Effector CD8-positive, alpha-beta T cell (primary cell): ENCODE measurements around the gene ZC3H18.
A peak's percentile ranks its signal among the peaks of the same experiment; 100 is the strongest.

ENCODE experiments used
- DNase-seq: peaks from one replicate; lab custom pipeline; 2025; lab: John Stamatoyannopoulos, UW

ZC3H18 gene

GRCh38 chr16:88639231-88640038 is 69.2 kb downstream of the ZC3H18 start:
- no peak for DNase-seq

- DNase-seq = no peak
Measured at GRCh38 chr16:88640039-88640495, 69.9 kb downstream of the ZC3H18 start.

GRCh38 chr16:88640498-88641247 is 70.5 kb downstream of the ZC3H18 start:
- no peak for DNase-seq

- no peak for DNase-seq
Measured at GRCh38 chr16:88642881-88643643, 72.9 kb downstream of the ZC3H18 start.

GRCh38 chr16:88643644-88643932 is 73.4 kb downstream of the ZC3H18 start:
- DNase-seq = no peak

- DNase-seq = no peak
Measured at GRCh38 chr16:88645455-88645854, 75.3 kb downstream of the ZC3H18 start.

- no peak for DNase-seq
Measured at GRCh38 chr16:88645941-88646340, 75.7 kb downstream of the ZC3H18 start.

- no peak for DNase-seq
Measured at GRCh38 chr16:88646345-88647034, 76.3 kb downstream of the ZC3H18 start.

- no peak for DNase-seq
Measured at GRCh38 chr16:88647178-88648070, 77.2 kb downstream of the ZC3H18 start.

- no peak for DNase-seq
Measured at GRCh38 chr16:88649195-88649923, 79.2 kb downstream of the ZC3H18 start.

GRCh38 chr16:88649924-88650748 is 79.9 kb downstream of the ZC3H18 start:
- DNase-seq = no peak

GRCh38 chr16:88650749-88651275 is 80.6 kb downstream of the ZC3H18 start, which contains the start of gene CYBA:
CYBA (minus strand) TSS chr16:88651053; CDS start chr16:88651013, 40 bp downstream.
- peak; percentile 71 for DNase-seq

- DNase-seq = peak; percentile 47
Measured at GRCh38 chr16:88651276-88651988, 81.2 kb downstream of the ZC3H18 start.

- no peak for DNase-seq
Measured at GRCh38 chr16:88651989-88652761, 82.0 kb downstream of the ZC3H18 start.

GRCh38 chr16:88652762-88653063 is 82.5 kb downstream of the ZC3H18 start:
- no peak for DNase-seq

- DNase-seq = no peak
Measured at GRCh38 chr16:88653101-88653500, 82.9 kb downstream of the ZC3H18 start.

- DNase-seq = no peak
Measured at GRCh38 chr16:88653596-88654362, 83.6 kb downstream of the ZC3H18 start.
